HepG2 (cell line): Measurements from ENCODE around the gene NELL1. TPM values are rescaled to one million over a fixed set of nuclear protein-coding genes. Genes with fewer than 3 reads are reported as not detected.

ENCODE experiments used
- ATAC-seq: fragments of 200-7000 bp; cut with Tn5 transposase; 3 replicates; pipeline ENCODE4 v1.9.1; 2020; ENCODE audit warnings: mild to moderate bottlenecking, moderate library complexity
- BruUV-seq: library from RNA; stranded (reverse); fragments of 400-500 nt; replicated peaks from 2 replicates; lab custom pipeline; 2021; lab: Mats Ljungman, UMichigan
- CTCF ChIA-PET: fragments of 300-600 bp; formaldehyde crosslinking; extraction: SDS; loops from one replicate; lab custom pipeline; 2021; ENCODE audit warnings: low total read pairs, inconsistent platforms, low intra/inter-chr PET ratio; lab: Yijun Ruan, JAX
- POLR2A ChIA-PET: fragments of 350-600 bp; sonication (Branson Sonifier 250); formaldehyde crosslinking; loops from one replicate; lab custom pipeline; 2020; ENCODE audit warnings: antibody characterized with exemption, inconsistent platforms; lab: Yijun Ruan, JAX
- DNase-seq: peaks from one replicate; pipeline ENCODE4 v3.0.0-alpha.2; 2015; ENCODE audit warnings: low spot score
- FAIRE-seq: peaks from 3 replicates; lab custom pipeline; 2011; peaks lifted over from hg19 to GRCh38; lab: Jason Lieb, UNC
- H2AFZ ChIP-seq: one replicate; pipeline ENCODE4 v1.6.1; 2011; ENCODE audit warnings: low read length, inconsistent platforms
- H3K27ac ChIP-seq: fragments of 300-600 bp; 3 replicates; pipeline ENCODE4 v1.8.0; 2011; ENCODE audit warnings: mixed run types, mild to moderate bottlenecking, mixed read lengths, low read length, inconsistent platforms; ENCODE audit not compliant: insufficient read depth; ENCODE audit errors: extremely low read length
- H3K27me3 ChIP-seq, 2 experiments: fragments of 200-600 bp in 1 of 2; 2 replicates in 1 of 2; 3 replicates in 1 of 2; pipeline versions ENCODE4 v1.6.0 to v1.8.0; 2011; ENCODE audit warnings: low read length in 2 of 2, mild to moderate bottlenecking in 2 of 2, moderate library complexity in 2 of 2, inconsistent platforms in 1 of 2; ENCODE audit not compliant: insufficient read depth in 2 of 2, control insufficient read depth in 1 of 2
- H3K36me3 ChIP-seq, 2 experiments: fragments of 200-600 bp in 1 of 2; replicated peaks in 1 of 2; 2 replicates in 1 of 2; 3 replicates in 1 of 2; pipeline versions ENCODE4 v1.5.1 to v1.8.0; 2011; ENCODE audit warnings: low read length in 2 of 2, inconsistent platforms in 1 of 2; ENCODE audit not compliant: insufficient read depth in 2 of 2, control insufficient read depth in 1 of 2
- H3K4me1 ChIP-seq: 2 replicates; pipeline ENCODE4 v1.5.1; 2012; ENCODE audit warnings: low read length, inconsistent platforms; ENCODE audit not compliant: insufficient read depth
- H3K4me2 ChIP-seq: 2 replicates; pipeline ENCODE4 v1.6.0; 2011; ENCODE audit warnings: low read depth, low read length, inconsistent platforms
- H3K4me3 ChIP-seq, 3 experiments: fragments of 200-600 bp in 1 of 3; sonication (generic), shearing (Covaris generic) in 1 of 3; replicated peaks in 1 of 3; 2 replicates each; pipeline ENCODE4 v1.5.1; 2011 to 2016; ENCODE audit warnings: low read length in 3 of 3, inconsistent platforms in 2 of 3, low read depth in 2 of 3, mild to moderate bottlenecking in 2 of 3, control low read depth in 1 of 3, mixed read lengths in 1 of 3; ENCODE audit not compliant: insufficient read depth in 1 of 3
- H3K79me2 ChIP-seq: one replicate; pipeline ENCODE4 v1.6.1; 2011; ENCODE audit warnings: low read length, inconsistent platforms; ENCODE audit not compliant: insufficient read depth
- H3K9ac ChIP-seq: 2 replicates; pipeline ENCODE4 v1.6.0; 2011; ENCODE audit warnings: mild to moderate bottlenecking, low read depth, low read length, inconsistent platforms; ENCODE audit not compliant: insufficient read depth
- H3K9me3 ChIP-seq: 2 replicates; pipeline ENCODE4 v1.5.1; 2012; ENCODE audit warnings: mild to moderate bottlenecking, low read length
- H4K20me1 ChIP-seq: 2 replicates; pipeline ENCODE4 v1.6.0; 2011; ENCODE audit warnings: inconsistent platforms, mild to moderate bottlenecking, low read length, moderate library complexity; ENCODE audit not compliant: insufficient read depth
- BRCA1 ChIP-seq: sonication (generic); formaldehyde crosslinking; IDR thresholded peaks from 2 replicates; pipeline ENCODE4 v1.4.0; 2020; ENCODE audit warnings: missing genetic modification reagents
- EEA1 ChIP-seq: sonication (generic); formaldehyde crosslinking; IDR thresholded peaks from 2 replicates; pipeline ENCODE4 v1.5.1; 2020; ENCODE audit warnings: mild to moderate bottlenecking, missing genetic modification reagents, borderline replicate concordance
- HIVEP1 ChIP-seq: sonication (generic); formaldehyde crosslinking; IDR thresholded peaks from 2 replicates; pipeline ENCODE4 v1.4.0; 2020; ENCODE audit warnings: mild to moderate bottlenecking, missing genetic modification reagents
- MNT ChIP-seq: fragments of 450-650 bp; IDR thresholded peaks from 2 replicates; pipeline ENCODE4 v1.6.1; 2016
- MXD3 ChIP-seq: IDR thresholded peaks from 2 replicates; pipeline ENCODE4 v1.6.1; 2016; ENCODE audit warnings: mild to moderate bottlenecking, missing biosample characterization, missing genetic modification reagents
- MYC ChIP-seq: sonication (generic); formaldehyde crosslinking; IDR thresholded peaks from 2 replicates; pipeline ENCODE4 v1.9.0; 2021; ENCODE audit warnings: missing genetic modification reagents, borderline replicate concordance
- RCOR2 ChIP-seq: IDR thresholded peaks from 2 replicates; pipeline ENCODE4 v1.6.1; 2016; ENCODE audit warnings: missing biosample characterization, missing genetic modification reagents
- SALL1 ChIP-seq: sonication (generic); formaldehyde crosslinking; IDR thresholded peaks from 2 replicates; pipeline ENCODE4 v1.8.0; 2022; ENCODE audit warnings: mild to moderate bottlenecking, missing genetic modification reagents
- SMAD1 ChIP-seq: sonication (generic); formaldehyde crosslinking; IDR thresholded peaks from 2 replicates; pipeline ENCODE4 v1.4.0; 2020; ENCODE audit warnings: missing genetic modification reagents, low read depth, mild to moderate bottlenecking, borderline replicate concordance
- TBX2 ChIP-seq: sonication (generic); formaldehyde crosslinking; IDR thresholded peaks from 2 replicates; pipeline ENCODE4 v1.5.0; 2020; ENCODE audit warnings: missing genetic modification reagents, mild to moderate bottlenecking, borderline replicate concordance
- TFDP1 ChIP-seq: IDR thresholded peaks from 2 replicates; pipeline ENCODE4 v1.6.1; 2016; ENCODE audit warnings: missing compliant biosample characterization, missing genetic modification reagents, borderline replicate concordance
- TGIF2 ChIP-seq: IDR thresholded peaks from 2 replicates; pipeline ENCODE4 v1.6.1; 2016; ENCODE audit warnings: control low read depth, missing compliant biosample characterization
- ZNF10 ChIP-seq: sonication (generic); formaldehyde crosslinking; IDR thresholded peaks from 2 replicates; pipeline ENCODE4 v1.4.0; 2020; ENCODE audit warnings: mild to moderate bottlenecking, low read depth, missing genetic modification reagents, borderline replicate concordance
- ZNF484 ChIP-seq: sonication (generic); formaldehyde crosslinking; IDR thresholded peaks from 2 replicates; pipeline ENCODE4 v1.5.1; 2020; ENCODE audit warnings: mild to moderate bottlenecking, low read depth, missing genetic modification reagents, borderline replicate concordance
- ZNF646 ChIP-seq: sonication (generic); formaldehyde crosslinking; IDR thresholded peaks from 2 replicates; pipeline ENCODE4 v1.9.0; 2021; ENCODE audit warnings: mild to moderate bottlenecking, missing genetic modification reagents
- ZNF703 ChIP-seq: sonication (generic); formaldehyde crosslinking; IDR thresholded peaks from 2 replicates; pipeline ENCODE4 v1.5.1; 2020; ENCODE audit warnings: missing genetic modification reagents, mild to moderate bottlenecking, moderate library complexity, borderline replicate concordance
- ZNF83 ChIP-seq: sonication (generic); formaldehyde crosslinking; IDR thresholded peaks from 2 replicates; pipeline ENCODE4 v1.4.0; 2020; ENCODE audit warnings: missing genetic modification reagents, mild to moderate bottlenecking, borderline replicate concordance
- WGBS: methylation state at CpG from one replicate; pipeline ENCODE4 v1.1.6; 2017; ENCODE audit warnings: low lambda C conversion rate; 5-methylcytosine and 5-hydroxymethylcytosine counted together
- in situ Hi-C: cut with HindIII; loops from 2 replicates; pipeline ENCODE4 v1.10.0; 2017; ENCODE audit warnings: low pct_unique_long_range_greater_than_20kb; ENCODE audit not compliant: extremely low pct_ligation_motif_present
- intact Hi-C: fragments of 100-400 bp; cut with micrococcal nuclease; formaldehyde crosslinking; loops from one replicate; pipeline ENCODE4 v1.10.0; 2022; ENCODE audit not compliant: unreplicated experiment
- polyA plus RNA-seq, 8 experiments: library from polyadenylated mRNA; depleted of rRNA in 3 of 8; stranded (reverse) in 7 of 8; unstranded in 1 of 8; fragments of >200 nt; fragmentation: Illumina TruSeq in 4 of 8; extraction: Trizol in 4 of 8; gene quantifications; 2 replicates each; pipeline versions ENCODE4 v1.2.1 to v1.2.3, GENCODE V29; 2011 to 2016; ENCODE audit warnings: low read depth in 4 of 8, missing spikeins in 1 of 8, mixed read lengths in 1 of 8; ENCODE audit not compliant: insufficient read depth in 1 of 8
- total RNA-seq, 5 experiments: library from RNA; depleted of rRNA; stranded (reverse); fragments of >200 nt; fragmentation: Illumina TruSeq; extraction: Trizol; gene quantifications; 2 replicates each; pipeline ENCODE4 v1.2.3, GENCODE V29; 2016; ENCODE audit warnings: low read depth in 1 of 5

The NELL1 gene
- total and polyA plus RNA-seq, 2 of the 13 experiments (the other 11 are each of a cell fraction or from before 2014, with no cell fraction given), result not detected

- Histone ChIP-seq H3K9me3 (no peaks in the 10 kb centered on the region), H3K4me2 (no peak overlapping the region), H3K27ac (no peak overlapping the region), H3K27me3 (no peaks in the 10 kb centered on the region), H3K4me1 (no peaks in the 10 kb centered on the region), H3K36me3 (no peaks in the 10 kb centered on the region), H2AFZ (no peak overlapping the region), H3K4me3 (no peak overlapping the region), H3K79me2 (no peaks in the 10 kb centered on the region), H4K20me1 (no peaks in the 10 kb centered on the region), H3K9ac (no peak overlapping the region)
- ATAC-seq (no peak), DNase-seq (no peak), FAIRE-seq (no peak)
- intact Hi-C loops, result no loop called here
- WGBS, result 0% methylated on average over 2 of the region's 2 CpGs
- BruUV-seq, result no TSS peak
- ChIA-PET POLR2A (no interaction called here), CTCF (no interaction called here)
- in situ Hi-C loops, result no loop called here
- TF ChIP-seq EEA1 (CRISPR knock-in tag), result no peak
- no peak for TF ChIP-seq RCOR2 (CRISPR knock-in tag)
- TF ChIP-seq ZNF484 (CRISPR knock-in tag), result no peak
- TF ChIP-seq TBX2, result no peak
- TF ChIP-seq SMAD1 (CRISPR knock-in tag), result no peak
- no peak for TF ChIP-seq SALL1 (CRISPR knock-in tag)
- no peak for TF ChIP-seq MXD3 (CRISPR knock-in tag)
- TF ChIP-seq ZNF703 (CRISPR knock-in tag), result no peak
- TF ChIP-seq ZNF646 (CRISPR knock-in tag), result no peak
- no peak for TF ChIP-seq HIVEP1 (CRISPR knock-in tag)
- no peak for TF ChIP-seq TGIF2 (CRISPR knock-in tag)
- no peak for TF ChIP-seq MYC (CRISPR knock-in tag)
- no peak for TF ChIP-seq TFDP1 (CRISPR knock-in tag)
- no peak for TF ChIP-seq ZNF10 (CRISPR knock-in tag)
- TF ChIP-seq BRCA1, result no peak
- no peak for TF ChIP-seq ZNF83 (CRISPR knock-in tag)
- no peak for TF ChIP-seq MNT
Observed at GRCh38 chr11:21258414-21258813, 589.0 kb downstream of the NELL1 start.
